ENCODE data around the gene NELL1.

The NELL1 gene

GRCh38 chr11:21474529-21474928 is 805.1 kb downstream of the NELL1 start:
- TF ChIP-seq EZH2phosphoT487 (IDR thresholded peaks at IDR 0.05; ENCODE audit: borderline replicate concordance, low read length) (no peak), CTCF (IDR thresholded peaks at IDR 0.05; ENCODE audit: low read depth, low read length, poor library complexity, severe bottlenecking) (no peak)
- no peaks in the 10 kb centered on the region for H3K9me3 ChIP-seq (ENCODE audit: control insufficient read depth, insufficient read depth, low read length)
- H3K36me3 ChIP-seq (ENCODE audit: control insufficient read depth, low read length) = no peaks in the 10 kb centered on the region
- no peak overlapping the region for H3K4me3 ChIP-seq (ENCODE audit: low read length)
- H3F3A ChIP-seq (ENCODE audit: control insufficient read depth, insufficient read depth) = no peaks in the 10 kb centered on the region
- no peaks in the 10 kb centered on the region for H3K27me3 ChIP-seq (ENCODE audit: control insufficient read depth, low read length)
- no peaks in the 10 kb centered on the region for H4K20me1 ChIP-seq (ENCODE audit: control insufficient read depth, insufficient read depth, low read depth, low read length)
- H3K9me2 ChIP-seq (replicated peaks; ENCODE audit: control insufficient read depth, low read length) = no peaks in the 10 kb centered on the region; the same call in 1 of the 2 replicates
- no peaks in the 10 kb centered on the region for H3K4me1 ChIP-seq (ENCODE audit: control insufficient read depth, low read length)
- no peak overlapping the region for H3K4me2 ChIP-seq (ENCODE audit: low read length)
- H3K79me2 ChIP-seq (ENCODE audit: control insufficient read depth, low read length) = no peaks in the 10 kb centered on the region
- H3K27ac ChIP-seq (ENCODE audit: low read depth, low read length) = no peak overlapping the region

- H3K9me2 ChIP-seq (replicated peaks; ENCODE audit: control insufficient read depth, low read length) = no peaks in the 10 kb centered on the region; the same call in 1 of the 2 replicates
- H3K4me2 ChIP-seq (ENCODE audit: low read length) = no peak overlapping the region
- no peaks in the 10 kb centered on the region for H3K36me3 ChIP-seq (ENCODE audit: control insufficient read depth, low read length)
- H3K27ac ChIP-seq (ENCODE audit: low read depth, low read length) = no peak overlapping the region
- H3K4me3 ChIP-seq (ENCODE audit: low read length) = no peak overlapping the region
- no peaks in the 10 kb centered on the region for H4K20me1 ChIP-seq (ENCODE audit: control insufficient read depth, insufficient read depth, low read depth, low read length)
- TF ChIP-seq EZH2phosphoT487 (IDR thresholded peaks at IDR 0.05; ENCODE audit: borderline replicate concordance, low read length) = no peak
- no peak for TF ChIP-seq CTCF (IDR thresholded peaks at IDR 0.05; ENCODE audit: low read depth, low read length, poor library complexity, severe bottlenecking)
- no peaks in the 10 kb centered on the region for H3K79me2 ChIP-seq (ENCODE audit: control insufficient read depth, low read length)
- H3K27me3 ChIP-seq (ENCODE audit: control insufficient read depth, low read length) = no peaks in the 10 kb centered on the region
- H3K9me3 ChIP-seq (ENCODE audit: control insufficient read depth, insufficient read depth, low read length) = no peaks in the 10 kb centered on the region
- H3F3A ChIP-seq (ENCODE audit: control insufficient read depth, insufficient read depth) = no peaks in the 10 kb centered on the region
- H3K4me1 ChIP-seq (ENCODE audit: control insufficient read depth, low read length) = no peaks in the 10 kb centered on the region
Measured at GRCh38 chr11:21475276-21475675, 805.9 kb downstream of the NELL1 start.

GRCh38 chr11:21476588-21476987 is 807.2 kb downstream of the NELL1 start:
- Histone ChIP-seq H3K27me3 (ENCODE audit: control insufficient read depth, low read length) (no peaks in the 10 kb centered on the region), H3K4me3 (ENCODE audit: low read length) (no peak overlapping the region), H3K9me3 (ENCODE audit: control insufficient read depth, insufficient read depth, low read length) (no peaks in the 10 kb centered on the region), H3K4me1 (ENCODE audit: control insufficient read depth, low read length) (no peaks in the 10 kb centered on the region), H3F3A (ENCODE audit: control insufficient read depth, insufficient read depth) (no peaks in the 10 kb centered on the region), H3K36me3 (ENCODE audit: control insufficient read depth, low read length) (no peaks in the 10 kb centered on the region), H3K27ac (ENCODE audit: low read depth, low read length) (no peak overlapping the region), H3K79me2 (ENCODE audit: control insufficient read depth, low read length) (no peaks in the 10 kb centered on the region), H3K4me2 (ENCODE audit: low read length) (no peak overlapping the region), H4K20me1 (ENCODE audit: control insufficient read depth, insufficient read depth, low read depth, low read length) (no peaks in the 10 kb centered on the region), H3K9me2 (replicated peaks; ENCODE audit: control insufficient read depth, low read length) (no peaks in the 10 kb centered on the region; the same call in 1 of the 2 replicates)
- TF ChIP-seq EZH2phosphoT487 (IDR thresholded peaks at IDR 0.05; ENCODE audit: borderline replicate concordance, low read length) (no peak), CTCF (IDR thresholded peaks at IDR 0.05; ENCODE audit: low read depth, low read length, poor library complexity, severe bottlenecking) (no peak)
